Measurements from ENCODE around the gene APBA1. TPM values are rescaled to one million over a fixed set of nuclear protein-coding genes. Genes with fewer than 3 reads are reported as not detected.

Gene APBA1
- total and polyA plus RNA-seq, 10 donors = 0.41 to 28.2 (median 13.8) TPM

GRCh38 chr9:69594180-69594579 lies 78.0 kb downstream of the APBA1 start:
- Histone ChIP-seq H3K36me3 (no peaks in the 10 kb centered on the region), H3K9me3 (no peaks in the 10 kb centered on the region), H3K27me3 (replicated peaks in 1 of 7) (no peaks in the 10 kb centered on the region), H3K27ac (no peak overlapping the region), H3K4me3 (no peak overlapping the region), H3K4me1 (peaks cover 0 to 7% (median 0%) of the 10 kb centered on the region in 6 donors)
- WGBS, 5 donors = 48 to 85% (median 80%) methylated on average over 2 of the region's 2 CpGs
- no peak for DNase-seq
- intact Hi-C loops (cut with DNase I; ENCODE audit: low total_unique reads) = no loop called here
- TF ChIP-seq POLR2AphosphoS5 (IDR thresholded peaks at IDR 0.05) = no peak
- no peak for TF ChIP-seq CTCF (IDR thresholded peaks at IDR 0.05 in 8 of 11, conservative IDR thresholded peaks at IDR 0.05 in 3 of 11)
- TF ChIP-seq POLR2A (IDR thresholded peaks at IDR 0.05) = no peak

- H3K9me3 ChIP-seq = no peaks in the 10 kb centered on the region
- H3K4me3 ChIP-seq = no peak overlapping the region
- WGBS, 5 donors = 81 to 92% (median 89%) methylated on average over 5 of the region's 5 CpGs
- DNase-seq = no peak
- H3K4me1 ChIP-seq = peaks cover 0 to 7% (median 0%) of the 10 kb centered on the region in 6 donors
- TF ChIP-seq CTCF (IDR thresholded peaks at IDR 0.05 in 8 of 11, conservative IDR thresholded peaks at IDR 0.05 in 3 of 11) (no peak), POLR2A (IDR thresholded peaks at IDR 0.05) (no peak), POLR2AphosphoS5 (IDR thresholded peaks at IDR 0.05) (no peak)
- H3K36me3 ChIP-seq = no peaks in the 10 kb centered on the region
- H3K27me3 ChIP-seq (replicated peaks in 1 of 7) = no peaks in the 10 kb centered on the region
- H3K27ac ChIP-seq = no peak overlapping the region
- intact Hi-C loops (cut with DNase I; ENCODE audit: low total_unique reads) = no loop called here
These were observed 78.4 kb downstream of the APBA1 start for GRCh38 chr9:69593756-69594155.

- Histone ChIP-seq H3K4me1 (peaks cover 0 to 7% (median 0%) of the 10 kb centered on the region in 6 donors), H3K9me3 (no peaks in the 10 kb centered on the region), H3K36me3 (no peaks in the 10 kb centered on the region), H3K27me3 (replicated peaks in 1 of 7) (no peaks in the 10 kb centered on the region), H3K27ac (no peak overlapping the region), H3K4me3 (no peak overlapping the region)
- intact Hi-C loops (cut with DNase I; ENCODE audit: low total_unique reads) = no loop called here
- DNase-seq = no peak
- TF ChIP-seq CTCF (IDR thresholded peaks at IDR 0.05 in 8 of 11, conservative IDR thresholded peaks at IDR 0.05 in 3 of 11) = no peak
- TF ChIP-seq POLR2AphosphoS5 (IDR thresholded peaks at IDR 0.05) = no peak
- TF ChIP-seq POLR2A (IDR thresholded peaks at IDR 0.05) = no peak
- WGBS, 5 donors = 38 to 53% (median 50%) methylated on average over 3 of the region's 3 CpGs
These were observed 78.9 kb downstream of the APBA1 start for GRCh38 chr9:69593301-69593700.

- H3K9me3 ChIP-seq = no peaks in the 10 kb centered on the region
These were observed 81.9 kb downstream of the APBA1 start for GRCh38 chr9:69590266-69590665.

More at GRCh38 chr9:69590266-69590665, 81.9 kb downstream of the APBA1 start:
- H3K36me3 ChIP-seq = no peaks in the 10 kb centered on the region
- H3K27me3 ChIP-seq (replicated peaks in 1 of 7) = no peaks in the 10 kb centered on the region
- peaks cover 0 to 7% (median 0%) of the 10 kb centered on the region in 6 donors for H3K4me1 ChIP-seq
- 74 to 90% (median 83%) methylated on average over 5 of the region's 5 CpGs for WGBS, 5 donors
- intact Hi-C loops (cut with DNase I; ENCODE audit: low total_unique reads) = no loop called here
- no peak overlapping the region for H3K4me3 ChIP-seq
- H3K27ac ChIP-seq = no peak overlapping the region
- DNase-seq = no peak
- TF ChIP-seq POLR2A (IDR thresholded peaks at IDR 0.05) (no peak), CTCF (IDR thresholded peaks at IDR 0.05 in 8 of 11, conservative IDR thresholded peaks at IDR 0.05 in 3 of 11) (no peak), POLR2AphosphoS5 (IDR thresholded peaks at IDR 0.05) (no peak)

Data from spleen (tissue), 11 donors.